MM.1S (cell line): Measurements from ENCODE around the gene ARHGEF19.

ENCODE experiments used
- DNase-seq: peaks from one replicate; pipeline ENCODE4 v3.0.0-alpha.2; 2015
- H2AFZ ChIP-seq: fragments of 300-600 bp; sonication (generic); 2 replicates; pipeline ENCODE4 v1.6.0; 2016; ENCODE audit warnings: antibody characterized with exemption, low read length
- H3F3A ChIP-seq: fragments of 300-600 bp; sonication (generic); 2 replicates; pipeline ENCODE4 v1.6.1; 2016; ENCODE audit warnings: mild to moderate bottlenecking, antibody characterized with exemption, low read length, moderate library complexity, mixed read lengths; ENCODE audit not compliant: insufficient read depth
- H3K27ac ChIP-seq: fragments of 300-600 bp; sonication (generic); 2 replicates; pipeline ENCODE4 v1.5.1; 2016; ENCODE audit warnings: mild to moderate bottlenecking, low read length
- H3K27me3 ChIP-seq: fragments of 300-600 bp; sonication (generic); replicated peaks from 2 replicates; pipeline ENCODE4 v1.6.0; 2016; ENCODE audit warnings: low read length; ENCODE audit not compliant: insufficient read depth
- H3K36me3 ChIP-seq: fragments of 300-600 bp; sonication (generic); replicated peaks from 2 replicates; pipeline ENCODE4 v1.6.1; 2016; ENCODE audit warnings: mild to moderate bottlenecking, low read length, mixed read lengths; ENCODE audit not compliant: insufficient read depth
- H3K4me1 ChIP-seq: fragments of 300-600 bp; sonication (generic); 2 replicates; pipeline ENCODE4 v1.6.1; 2016; ENCODE audit warnings: low read length, mixed read lengths
- H3K4me2 ChIP-seq: fragments of 300-600 bp; sonication (generic); 2 replicates; pipeline ENCODE4 v1.6.0; 2016; ENCODE audit warnings: low read depth, low read length
- H3K4me3 ChIP-seq: fragments of 300-600 bp; sonication (generic); 2 replicates; pipeline ENCODE4 v1.5.1; 2016; ENCODE audit warnings: low read length, mixed read lengths
- H3K79me2 ChIP-seq: fragments of 300-600 bp; sonication (generic); 2 replicates; pipeline ENCODE4 v1.6.1; 2016; ENCODE audit warnings: mixed run types, low read length, mixed read lengths
- H3K9ac ChIP-seq: fragments of 300-600 bp; sonication (generic); 2 replicates; pipeline ENCODE4 v1.6.1; 2016; ENCODE audit warnings: low read length, mixed read lengths
- H3K9me2 ChIP-seq: fragments of 300-600 bp; sonication (generic); replicated peaks from 2 replicates; pipeline ENCODE4 v1.6.1; 2016; ENCODE audit warnings: mild to moderate bottlenecking, low read length, mixed read lengths; ENCODE audit not compliant: insufficient read depth
- H3K9me3 ChIP-seq: fragments of 300-600 bp; sonication (generic); replicated peaks from 2 replicates; pipeline ENCODE4 v1.6.1; 2016; ENCODE audit warnings: mild to moderate bottlenecking, low read length, mixed read lengths; ENCODE audit not compliant: insufficient read depth
- H4K20me1 ChIP-seq: fragments of 300-600 bp; sonication (generic); 2 replicates; pipeline ENCODE4 v1.6.1; 2016; ENCODE audit warnings: mild to moderate bottlenecking, low read length, moderate library complexity, mixed read lengths; ENCODE audit not compliant: insufficient read depth
- CTCF ChIP-seq: fragments of 300-600 bp; sonication (generic); IDR thresholded peaks from 2 replicates; pipeline ENCODE4 v1.5.1; 2016; ENCODE audit warnings: antibody characterized with exemption, low read length, mixed read lengths
- EZH2 ChIP-seq: fragments of 300-600 bp; sonication (generic); optimal IDR thresholded peaks from 2 replicates; pipeline ENCODE3; 2017; ENCODE audit warnings: low read depth, mild to moderate bottlenecking, antibody characterized with exemption, low read length, mixed read lengths
- EZH2phosphoT487 ChIP-seq: fragments of 300-600 bp; sonication (generic); IDR thresholded peaks from 2 replicates; pipeline ENCODE4 v1.6.1; 2018; ENCODE audit warnings: antibody characterized with exemption, low read length

ARHGEF19 gene

DNA sequence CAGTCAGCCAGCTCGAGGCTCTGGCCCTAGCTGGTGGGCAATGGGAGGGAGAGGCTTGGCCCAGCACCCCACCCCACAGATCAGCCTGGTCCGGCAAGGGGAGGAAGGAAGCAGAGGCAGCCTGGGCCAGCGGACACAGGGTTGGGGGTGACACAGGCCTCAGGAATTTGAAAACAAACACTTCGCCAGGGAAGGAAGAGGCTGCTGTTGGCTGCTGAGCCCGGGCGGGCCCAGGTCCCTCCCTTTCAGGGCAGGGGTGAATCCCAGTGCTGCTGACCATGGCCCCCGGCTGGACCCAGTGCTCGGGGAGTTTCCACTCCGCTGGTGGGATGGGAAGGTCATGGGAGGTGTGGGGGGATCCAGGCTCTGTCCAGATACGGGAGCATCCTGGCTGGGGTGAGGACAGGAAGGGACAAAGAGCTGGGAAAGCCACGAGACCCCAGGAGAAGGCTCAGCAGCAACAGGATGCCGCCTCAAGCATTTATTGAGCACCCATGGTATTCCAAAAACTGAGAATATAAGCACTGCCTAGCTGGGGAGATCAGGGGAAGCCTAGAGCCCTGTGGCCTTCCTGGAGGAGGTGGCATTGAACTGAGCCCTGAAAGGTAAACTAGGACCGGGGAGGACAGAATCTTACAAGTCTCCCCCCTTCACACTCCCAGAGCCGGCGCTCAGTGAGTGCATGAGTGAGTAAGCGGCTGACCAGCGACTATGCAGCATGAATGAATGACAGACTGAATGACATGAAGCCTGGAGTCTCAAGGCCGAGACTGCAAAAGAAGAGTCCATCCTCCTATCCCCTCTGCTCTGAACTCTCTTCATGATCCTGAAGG is 30.3 kb downstream of the ARHGEF19 start:
- Histone ChIP-seq H3K9me2 (no peaks in the 10 kb centered on the region), H3K9ac (no peak overlapping the region), H3K4me2 (no peak overlapping the region), H3K9me3 (no peaks in the 10 kb centered on the region), H3K36me3 (no peaks in the 10 kb centered on the region), H3F3A (no peaks in the 10 kb centered on the region), H3K4me3 (no peak overlapping the region), H3K27ac (no peak overlapping the region), H3K79me2 (no peaks in the 10 kb centered on the region), H3K27me3 (peaks cover 39% of the 10 kb centered on the region), H2AFZ (no peak overlapping the region), H4K20me1 (no peaks in the 10 kb centered on the region), H3K4me1 (no peaks in the 10 kb centered on the region)
- TF ChIP-seq EZH2phosphoT487 (no peak), EZH2 (no peak), CTCF (no peak)
- no peak for DNase-seq

DNA sequence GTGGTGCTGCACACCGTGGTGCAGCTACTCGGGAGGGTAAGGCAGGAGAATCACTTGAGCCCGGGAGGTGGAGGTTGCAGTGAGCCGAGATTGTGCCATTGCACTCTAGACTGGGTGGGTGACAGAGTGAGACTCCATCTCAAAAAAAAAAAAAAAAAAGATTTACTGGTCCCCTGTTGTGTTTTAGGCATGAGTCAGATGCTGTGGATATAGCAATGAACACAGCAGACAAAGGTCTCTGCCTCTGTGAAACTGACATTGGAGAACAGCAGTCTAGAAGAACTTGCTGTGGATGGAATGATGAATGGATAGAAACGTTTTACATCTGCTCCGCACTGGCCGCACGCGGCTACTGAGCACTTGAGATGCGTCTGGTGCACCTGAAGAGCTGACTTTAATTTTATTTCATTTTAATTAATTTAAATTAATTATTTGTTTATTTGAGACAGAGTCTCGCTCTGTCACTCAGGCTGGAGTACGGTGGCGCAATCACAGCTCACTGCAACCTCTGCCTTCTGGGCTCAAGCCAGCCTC is 32.1 kb downstream of the ARHGEF19 start:
- H3K79me2 ChIP-seq: no peaks in the 10 kb centered on the region
- H3K27me3 ChIP-seq: peaks cover 45% of the 10 kb centered on the region
- TF ChIP-seq EZH2 (no peak), CTCF (no peak), EZH2phosphoT487 (no peak)
- H3F3A ChIP-seq: no peaks in the 10 kb centered on the region
- H3K4me3 ChIP-seq: no peak overlapping the region
- no peaks in the 10 kb centered on the region for H3K9me3 ChIP-seq
- H3K9ac ChIP-seq: no peak overlapping the region
- H4K20me1 ChIP-seq: no peaks in the 10 kb centered on the region
- no peak for DNase-seq
- H3K27ac ChIP-seq: no peak overlapping the region
- no peaks in the 10 kb centered on the region for H3K4me1 ChIP-seq
- no peaks in the 10 kb centered on the region for H3K9me2 ChIP-seq
- no peak overlapping the region for H3K4me2 ChIP-seq
- H2AFZ ChIP-seq: no peak overlapping the region
- no peaks in the 10 kb centered on the region for H3K36me3 ChIP-seq

DNA sequence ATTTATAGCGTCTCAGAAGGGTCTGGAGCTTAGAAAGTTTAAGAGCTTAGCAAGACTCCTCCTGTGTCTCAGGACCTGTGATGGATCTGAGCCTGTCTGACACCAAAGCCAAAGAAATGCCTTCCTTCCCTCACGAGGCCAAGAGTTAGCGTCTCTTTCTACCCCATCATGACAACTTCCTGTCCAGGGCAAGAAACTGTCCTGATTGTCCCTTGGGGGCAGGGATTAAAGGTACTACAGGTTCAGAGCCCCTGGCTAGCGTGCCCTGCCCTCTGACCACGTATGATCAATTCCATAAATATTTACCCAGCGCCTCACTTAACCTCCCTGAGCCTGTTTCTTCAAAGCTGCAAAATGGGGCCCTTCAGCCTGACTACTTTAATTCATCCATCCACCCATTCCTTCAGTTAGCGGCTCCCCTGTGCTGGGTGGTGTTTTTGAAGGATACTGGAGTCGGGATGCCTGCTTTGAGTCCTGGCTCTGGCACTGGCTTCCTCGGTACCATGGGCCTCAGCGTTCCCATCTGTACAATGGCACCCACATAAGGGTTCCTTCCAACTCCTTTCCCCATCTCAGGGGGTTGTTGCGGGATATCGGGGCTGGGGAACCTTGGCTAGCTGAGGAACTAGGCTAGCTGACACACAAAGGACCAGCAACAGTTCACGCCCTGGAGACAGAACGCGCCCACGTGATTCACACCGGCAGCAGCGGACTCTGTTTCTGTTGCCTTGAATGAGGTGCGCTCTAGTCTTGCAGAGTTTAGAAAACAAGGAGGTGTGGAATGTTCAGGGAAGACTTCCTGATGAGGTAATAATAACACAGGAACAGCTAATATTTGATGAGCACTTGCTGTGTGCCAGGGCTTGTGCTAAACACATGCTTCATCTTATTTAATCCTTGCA is 33.6 kb downstream of the ARHGEF19 start:
- Histone ChIP-seq H3K4me2 (no peak overlapping the region), H3K27ac (no peak overlapping the region), H3F3A (no peaks in the 10 kb centered on the region), H4K20me1 (no peaks in the 10 kb centered on the region), H3K79me2 (no peaks in the 10 kb centered on the region), H3K9me3 (no peaks in the 10 kb centered on the region), H3K9ac (no peak overlapping the region), H3K9me2 (no peaks in the 10 kb centered on the region), H3K36me3 (no peaks in the 10 kb centered on the region), H3K4me1 (no peaks in the 10 kb centered on the region), H2AFZ (no peak overlapping the region), H3K4me3 (no peak overlapping the region), H3K27me3 (peaks cover 50% of the 10 kb centered on the region)
- TF ChIP-seq CTCF: no peak
- no peak for TF ChIP-seq EZH2
- no peak for TF ChIP-seq EZH2phosphoT487
- DNase-seq: no peak
